LHCN-M2 (cell line): ENCODE data around the gene FBXW9. TPM values are rescaled to one million over a fixed set of nuclear protein-coding genes. Genes with fewer than 3 reads are reported as not detected.
"Not testable (repeated sequence)": the region's sequence is repeated elsewhere in the genome, so short reads cannot be mapped to it uniquely, and the experiment has no call there.

Source experiments
- DNase-seq: peaks from one replicate; pipeline ENCODE4 v3.0.0-alpha.2; 2012; ENCODE audit warnings: low read depth
- polyA plus RNA-seq: library from polyadenylated mRNA; unstranded; fragments of >200 nt; gene quantifications from one replicate; pipeline ENCODE4 v1.2.1, GENCODE V29; 2012; ENCODE audit warnings: missing spikeins
- total RNA-seq: library from RNA; depleted of rRNA; stranded (reverse); fragments of >200 nt; gene quantifications from 2 replicates; pipeline ENCODE4 v1.2.3, GENCODE V29; 2014; rRNA removed

Gene FBXW9
- 8.1 and 8.7 TPM in 2 replicates for total RNA-seq
- 6.9 TPM for polyA plus RNA-seq

- peak; percentile 93 for DNase-seq
Observed at GRCh38 chr19:12696366-12697335, at the start of gene FBXW9. FBXW9 (minus strand) TSS chr19:12696631; CDS start chr19:12696581, 50 bp downstream.

- DNase-seq, result peak; percentile 46
Observed at GRCh38 chr19:12745166-12745897, 48.9 kb upstream of the FBXW9 start.

GRCh38 chr19:12737835-12738351, 41.5 kb upstream of the FBXW9 start:
- no peak for DNase-seq

GRCh38 chr19:12736995-12737834, 40.8 kb upstream of the FBXW9 start, which contains the start of gene GET3:
GET3 (plus strand) TSS chr19:12737497; CDS start chr19:12737506, 9 bp downstream.
- peak; percentile 100 for DNase-seq

DNA sequence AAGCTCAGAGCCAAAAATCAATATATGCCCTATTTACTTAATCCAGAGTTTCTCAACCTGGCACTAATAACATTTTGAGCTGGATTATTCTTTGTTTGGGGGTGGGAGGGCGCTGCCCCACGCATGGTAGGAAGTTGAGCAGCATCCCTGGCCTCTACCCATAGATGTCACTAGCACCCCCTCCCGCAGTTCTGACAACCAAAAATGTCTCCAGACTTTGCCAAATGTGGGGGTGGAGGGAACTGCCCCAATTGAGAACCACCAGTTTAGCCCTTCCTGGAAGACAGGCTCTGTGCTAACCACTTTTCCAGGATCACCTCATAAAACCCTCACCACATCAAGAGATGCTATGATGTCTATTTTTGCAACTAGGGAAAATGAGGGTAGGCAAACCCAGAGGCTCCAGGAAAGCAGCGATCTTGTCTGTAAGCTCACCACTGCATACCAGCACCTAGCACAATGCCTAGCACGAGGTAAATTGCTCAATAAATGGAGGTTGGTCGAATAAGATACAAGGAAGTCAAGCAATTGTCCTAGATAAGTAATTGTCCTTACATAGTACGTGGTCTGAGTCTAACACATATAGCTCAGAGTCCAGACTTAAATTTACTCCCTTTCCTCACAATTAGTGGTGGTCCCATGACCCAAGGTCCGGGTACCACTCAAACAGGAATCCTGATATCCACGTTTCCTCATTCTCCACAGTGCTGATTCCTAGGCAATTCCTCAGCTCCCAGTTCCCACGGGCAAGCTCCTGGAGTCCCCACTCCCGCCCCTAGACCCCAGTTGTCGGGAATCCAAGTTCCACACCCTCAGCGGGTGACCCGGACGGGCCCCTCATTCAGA, 37.2 kb upstream of the FBXW9 start:
- peak; percentile 74 for DNase-seq

DNA sequence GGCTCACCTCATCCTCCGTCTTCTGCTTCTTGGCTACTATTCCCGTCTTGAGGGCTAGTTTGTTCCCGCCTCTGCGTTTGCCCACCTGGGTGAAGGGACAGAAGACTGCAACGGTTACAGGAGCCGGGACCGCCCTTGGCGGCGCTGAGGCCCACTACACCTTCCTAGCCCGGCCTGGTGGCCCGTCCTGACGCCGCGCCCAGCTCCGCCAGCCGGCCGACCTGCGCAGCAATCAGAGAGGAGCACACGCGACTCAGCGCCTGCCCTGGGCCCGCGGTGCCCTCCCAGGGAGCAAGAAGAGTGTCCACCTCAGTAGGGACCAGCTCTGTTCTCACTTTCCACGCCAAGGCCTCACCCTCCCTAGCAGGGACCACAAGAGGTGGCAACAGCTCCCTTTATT, 34.9 kb upstream of the FBXW9 start:
- no peak for DNase-seq

DNA sequence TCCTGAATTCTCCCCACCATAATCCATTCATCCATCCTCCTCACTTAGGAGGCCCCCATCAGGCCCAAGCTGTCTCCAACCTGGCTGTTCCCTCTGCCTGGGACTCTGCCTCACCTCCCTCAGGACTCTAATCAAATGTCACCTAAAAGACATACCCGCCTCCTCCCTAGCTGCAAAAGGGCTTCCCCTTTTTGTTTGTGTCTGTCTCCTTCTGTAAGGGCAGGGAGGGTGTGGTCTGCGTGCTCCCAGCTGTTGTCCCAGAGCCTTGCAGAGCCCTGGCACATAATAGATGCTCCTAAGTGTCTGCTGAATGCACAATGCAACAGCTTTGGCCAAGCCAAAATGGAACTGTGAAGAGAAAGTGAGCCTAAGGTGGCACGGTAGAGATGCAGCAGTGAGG, 33.6 kb upstream of the FBXW9 start:
- DNase-seq, result no peak

DNA sequence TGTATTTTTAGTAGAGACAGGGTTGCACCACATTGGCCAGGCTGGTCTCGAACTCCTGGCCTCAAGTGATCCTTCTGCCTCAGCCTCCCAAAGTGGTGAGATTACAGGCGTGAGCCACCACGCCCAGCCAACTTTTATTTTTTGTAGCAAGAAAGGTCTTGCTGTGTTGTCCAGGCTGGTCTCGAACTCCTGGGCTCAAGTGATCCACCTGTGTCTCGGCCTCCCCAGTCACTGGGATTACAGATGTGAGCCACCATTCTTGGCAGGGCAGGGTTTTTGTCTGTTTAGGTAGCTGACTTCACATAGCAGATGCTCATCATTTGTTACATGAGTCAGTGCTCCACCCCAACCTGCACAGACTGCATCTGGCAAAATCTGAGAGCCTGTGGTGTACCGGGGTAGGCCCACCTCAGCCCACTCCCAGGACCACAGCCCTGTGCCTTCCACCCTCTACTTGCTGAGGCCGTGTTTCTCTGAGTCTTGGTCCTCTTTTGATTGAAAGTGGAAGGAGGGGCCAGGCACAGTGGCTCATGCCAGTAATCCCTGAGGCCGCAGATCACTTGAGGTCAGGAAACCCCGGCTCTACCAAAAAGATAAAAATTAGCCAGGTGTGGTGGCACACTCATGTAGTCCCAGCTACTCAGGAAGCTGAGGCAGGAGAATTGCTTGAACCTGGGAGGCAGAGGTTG, 31.5 kb upstream of the FBXW9 start:
- no peak for DNase-seq

- no peak for DNase-seq
Observed at GRCh38 chr19:12726988-12727316, 30.5 kb upstream of the FBXW9 start.

DNA sequence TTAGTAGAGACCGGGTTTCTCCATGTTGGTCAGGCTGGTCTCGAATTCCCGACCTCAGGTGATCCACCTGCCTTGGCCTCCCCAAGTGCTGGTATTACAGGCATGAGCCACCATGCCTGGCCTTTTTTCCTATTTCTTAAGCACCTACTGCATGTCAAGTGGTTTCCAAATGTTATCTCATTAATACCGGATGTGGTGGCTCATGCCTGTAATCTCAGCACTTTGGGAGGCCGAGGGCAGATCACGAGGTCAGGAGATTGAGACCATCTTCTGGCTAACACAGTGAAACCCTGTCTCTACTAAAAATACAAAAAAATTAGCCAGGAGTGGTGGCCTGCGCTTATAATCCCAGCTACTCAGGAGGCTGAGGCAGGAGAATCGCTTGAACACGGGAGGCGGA, 29.2 kb upstream of the FBXW9 start:
- DNase-seq, result not testable (repeated sequence)

- DNase-seq, result peak; percentile 65
Observed at GRCh38 chr19:12723641-12724426, 27.4 kb upstream of the FBXW9 start, which contains the start of gene TNPO2. TNPO2 (minus strand) TSS chr19:12723932; CDS start chr19:12720977, 2,955 bp downstream.

GRCh38 chr19:12723381-12723640, 26.9 kb upstream of the FBXW9 start:
- DNase-seq, result peak; percentile 17

- peak; percentile 99 for DNase-seq
Observed at GRCh38 chr19:12722566-12723380, 26.3 kb upstream of the FBXW9 start.

DNA sequence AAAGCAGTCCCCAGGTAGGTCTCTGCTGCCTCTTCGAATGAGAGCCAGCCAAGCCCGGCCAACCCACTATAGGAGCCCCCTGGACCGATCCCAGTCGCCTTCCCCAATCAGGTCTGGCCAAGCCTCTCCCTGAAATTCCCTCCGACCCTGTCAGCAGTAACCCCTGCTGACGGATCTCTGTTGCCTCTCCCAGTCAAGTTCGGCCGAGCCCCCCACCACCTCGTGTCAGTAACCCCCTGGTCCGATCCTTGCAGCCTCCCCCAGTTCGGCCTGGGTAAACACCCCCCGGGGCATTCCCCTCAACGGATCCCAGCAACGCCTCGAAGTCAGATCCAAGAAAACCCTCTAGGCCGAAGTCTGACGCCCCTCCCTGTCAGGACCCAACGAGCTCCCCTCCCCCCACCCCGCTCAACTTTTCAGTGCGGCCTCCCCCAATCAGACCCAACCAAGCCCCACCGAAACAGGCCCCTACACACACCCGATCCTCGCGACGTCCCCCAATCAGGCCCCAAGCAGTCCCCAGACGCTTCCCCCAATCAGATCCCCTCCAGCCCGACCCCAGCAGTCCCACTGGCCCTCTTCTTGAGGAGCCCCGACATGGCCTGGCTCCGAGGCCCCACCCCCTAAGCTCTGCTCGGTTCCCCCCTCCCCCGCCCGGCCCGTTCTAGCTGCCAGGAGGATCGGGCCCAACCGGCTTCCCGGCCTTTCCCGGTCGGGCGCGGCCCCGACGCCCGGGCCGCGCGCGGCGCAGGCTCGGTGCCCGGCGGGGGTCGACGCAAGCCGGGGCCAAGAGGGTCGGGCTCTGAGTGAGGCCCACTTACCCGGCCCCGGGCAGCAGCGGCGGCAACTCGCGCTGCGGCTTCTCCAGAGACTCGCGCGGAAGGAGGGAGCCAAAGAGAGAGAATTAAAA, 25.5 kb upstream of the FBXW9 start:
- DNase-seq, result peak; percentile 71

DNA sequence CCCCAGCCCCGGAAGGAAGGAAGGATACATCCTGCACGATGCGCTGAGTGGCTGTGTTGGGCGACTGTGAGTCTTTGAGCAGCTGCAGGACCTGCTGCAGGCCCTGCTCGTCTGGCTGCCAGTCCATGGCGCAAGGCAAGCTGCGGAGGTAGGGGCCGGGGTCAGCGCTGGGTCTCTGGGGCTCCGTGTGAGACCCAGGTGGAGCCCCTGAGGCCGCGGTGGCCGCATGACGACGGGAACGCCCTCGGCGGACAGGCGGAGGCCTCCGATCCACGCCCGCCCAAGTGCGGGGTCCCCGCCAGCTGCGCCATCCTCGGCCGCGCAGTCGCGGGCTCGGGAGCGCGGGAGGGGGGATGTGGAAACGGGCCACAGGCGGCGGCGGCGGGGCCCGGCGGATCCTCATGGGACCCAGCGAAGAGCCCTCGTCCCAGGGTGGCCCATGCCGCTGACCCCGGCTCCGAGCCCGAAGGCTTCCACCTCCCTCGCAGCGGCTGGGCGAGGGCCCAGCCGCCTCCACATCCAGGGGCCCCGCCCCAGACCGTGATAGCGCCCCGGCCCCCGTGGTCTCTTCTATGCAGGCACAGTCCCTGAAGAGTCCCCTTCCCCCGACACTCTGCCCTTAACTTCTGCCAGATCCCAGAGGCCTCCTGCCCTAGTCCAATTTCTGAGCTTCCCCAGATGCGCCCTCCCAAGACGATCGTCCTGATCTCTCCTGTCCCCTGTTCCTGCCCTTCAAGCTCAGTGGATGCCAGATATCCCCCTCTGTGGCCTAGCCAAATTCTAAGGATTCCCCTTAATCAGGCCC, 24.6 kb upstream of the FBXW9 start:
- DNase-seq, result peak; percentile 46

- DNase-seq, result no peak
Observed at GRCh38 chr19:12720296-12720695, 23.9 kb upstream of the FBXW9 start.
